SKM-1 (cell line): ENCODE data around the gene EDIL3.
"Not testable (repeated sequence)": the region's sequence is repeated elsewhere in the genome, so short reads cannot be mapped to it uniquely, and the experiment has no call there.

Experiments
- DNase-seq: peaks from one replicate; lab custom pipeline; 2025; ENCODE audit not compliant: unreplicated experiment; lab: John Stamatoyannopoulos, UW

Gene EDIL3

GRCh38 chr5:84378961-84379360, 5.7 kb downstream of the EDIL3 start:
- DNase-seq: no peak

GRCh38 chr5:84378420-84378819, 6.3 kb downstream of the EDIL3 start:
- no peak for DNase-seq

GRCh38 chr5:84376346-84376745, 8.3 kb downstream of the EDIL3 start:
- DNase-seq: no peak

GRCh38 chr5:84374568-84374967, 10.1 kb downstream of the EDIL3 start:
- DNase-seq: no peak

- DNase-seq: no peak
Observed at GRCh38 chr5:84373506-84373905, 11.2 kb downstream of the EDIL3 start.

GRCh38 chr5:84372066-84372695, 12.5 kb downstream of the EDIL3 start:
- DNase-seq: no peak

GRCh38 chr5:84370176-84370575, 14.5 kb downstream of the EDIL3 start:
- no peak for DNase-seq

GRCh38 chr5:84364043-84364442, 20.6 kb downstream of the EDIL3 start:
- no peak for DNase-seq

- DNase-seq: no peak
Observed at GRCh38 chr5:84362061-84362720, 22.5 kb downstream of the EDIL3 start.

- no peak for DNase-seq
Observed at GRCh38 chr5:84361572-84361971, 23.1 kb downstream of the EDIL3 start.

GRCh38 chr5:84360056-84360455, 24.6 kb downstream of the EDIL3 start:
- no peak for DNase-seq

- DNase-seq: no peak
Observed at GRCh38 chr5:84354101-84354500, 30.6 kb downstream of the EDIL3 start.

GRCh38 chr5:84344788-84345187, 39.9 kb downstream of the EDIL3 start:
- no peak for DNase-seq

- DNase-seq: no peak
Observed at GRCh38 chr5:84343171-84343570, 41.5 kb downstream of the EDIL3 start.

GRCh38 chr5:84332106-84332505, 52.6 kb downstream of the EDIL3 start:
- no peak for DNase-seq

- DNase-seq: no peak
Observed at GRCh38 chr5:84327591-84327990, 57.1 kb downstream of the EDIL3 start.

GRCh38 chr5:84322646-84323045, 62.0 kb downstream of the EDIL3 start:
- DNase-seq: no peak

- not testable (repeated sequence) for DNase-seq
Observed at GRCh38 chr5:84317826-84318225, 66.9 kb downstream of the EDIL3 start.

- DNase-seq: not testable (repeated sequence)
Observed at GRCh38 chr5:84312280-84312679, 72.4 kb downstream of the EDIL3 start.

GRCh38 chr5:84309850-84310249, 74.8 kb downstream of the EDIL3 start:
- DNase-seq: not testable (repeated sequence)

- DNase-seq: no peak
Observed at GRCh38 chr5:84306601-84307000, 78.1 kb downstream of the EDIL3 start.

- DNase-seq: no peak
Observed at GRCh38 chr5:84304599-84304998, 80.1 kb downstream of the EDIL3 start.

- DNase-seq: no peak
Observed at GRCh38 chr5:84303315-84303714, 81.4 kb downstream of the EDIL3 start.
